ENCODE measurements around the gene PERCC1.

PERCC1 gene

DNA sequence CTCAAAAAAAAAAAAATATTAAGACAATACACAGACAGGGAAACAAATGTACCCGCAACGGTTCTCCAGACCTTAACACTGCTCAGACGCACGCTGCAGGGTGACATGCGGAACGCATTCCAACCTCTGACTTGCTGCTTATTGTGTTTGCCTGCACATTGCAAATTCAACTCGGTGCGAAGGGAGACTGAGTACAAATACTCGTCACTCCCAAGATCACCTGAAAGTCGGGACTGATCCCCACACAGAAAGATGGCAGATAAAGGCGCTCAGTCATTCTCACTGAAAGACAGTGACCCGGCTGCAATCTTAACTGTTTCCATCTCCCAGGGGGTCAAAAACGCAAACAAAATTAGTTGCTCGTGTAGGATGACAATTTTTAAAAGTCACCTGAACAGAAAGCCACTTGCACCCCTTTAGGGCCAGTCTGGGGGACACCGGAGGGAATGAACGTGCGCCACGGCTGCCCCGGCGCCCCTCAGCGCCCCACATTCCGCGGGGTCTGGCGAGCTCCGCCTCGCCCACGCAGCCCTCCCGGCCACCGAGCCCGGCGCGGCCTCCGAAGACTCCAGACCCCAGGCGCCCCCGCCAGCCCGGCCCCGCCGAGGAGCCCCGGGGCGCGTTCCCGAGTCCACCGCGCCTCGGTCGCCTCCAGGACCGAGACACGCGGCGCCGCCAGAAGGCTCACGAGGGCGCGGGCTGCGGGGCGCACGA lies 43.4 kb downstream of the PERCC1 start:
- Histone ChIP-seq H3K23ac (ENCODE audit: low read length) (no peak overlapping the region), H3K79me1 (ENCODE audit: low read length) (peaks cover 10% of the 10 kb centered on the region), H3K4ac (ENCODE audit: low read depth, low read length) (peak overlapping the region; percentile 65), H3K27ac (ENCODE audit: low read depth, low read length) (no peak overlapping the region), H3K36me3 (ENCODE audit: control insufficient read depth in 1 of 2, insufficient read depth in 2 of 2, low read length in 2 of 2) (no peaks in the 10 kb centered on the region), H3K18ac (ENCODE audit: low read length) (peak overlapping the region; percentile 94), H2BK5ac (ENCODE audit: low read depth, low read length, poor library complexity) (peak overlapping the region; percentile 65), H3K4me2 (ENCODE audit: low read length) (peak overlapping the region; percentile 99), H4K8ac (ENCODE audit: low read depth, low read length) (peak overlapping the region; percentile 99), H2BK12ac (ENCODE audit: low read length) (no peak overlapping the region), H3K79me2 (ENCODE audit: control insufficient read depth, insufficient read depth, low read length, poor library complexity) (peaks cover 8% of the 10 kb centered on the region), H2AK5ac (ENCODE audit: low read length) (peak overlapping the region; percentile 57), H3K14ac (ENCODE audit: low read length) (peak overlapping the region; percentile 86), H3K4me1 (ENCODE audit: control insufficient read depth in 1 of 2, insufficient read depth in 2 of 2, low read length in 2 of 2) (peaks cover 25 to 29% of the 10 kb centered on the region in 2 experiments), H2AFZ (ENCODE audit: insufficient read depth, low read length, poor library complexity) (peak overlapping the region; percentile 84), H3K9me3 (ENCODE audit: insufficient read depth, low read depth, low read length) (peaks cover 5% of the 10 kb centered on the region), H3K27me3 (ENCODE audit: insufficient read depth, low read length) (no peaks in the 10 kb centered on the region), H3K9ac (ENCODE audit: low read length) (peak overlapping the region; percentile 93), H2BK120ac (ENCODE audit: insufficient read depth, low read length, poor library complexity) (peak overlapping the region; percentile 81), H4K91ac (ENCODE audit: low read depth, low read length) (peak overlapping the region; percentile 97), H3K4me3 (ENCODE audit: low read depth, low read length) (peak overlapping the region; percentile 99), H4K12ac (ENCODE audit: low read depth, low read length) (peak overlapping the region; percentile 92)
- no CpG with 5 or more reads among the region's 57 CpGs for WGBS (ENCODE audit: extremely low coverage, insufficient coverage, insufficient read length)
- peak in 1 of 2 donors; percentile 64 for DNase-seq

DNA sequence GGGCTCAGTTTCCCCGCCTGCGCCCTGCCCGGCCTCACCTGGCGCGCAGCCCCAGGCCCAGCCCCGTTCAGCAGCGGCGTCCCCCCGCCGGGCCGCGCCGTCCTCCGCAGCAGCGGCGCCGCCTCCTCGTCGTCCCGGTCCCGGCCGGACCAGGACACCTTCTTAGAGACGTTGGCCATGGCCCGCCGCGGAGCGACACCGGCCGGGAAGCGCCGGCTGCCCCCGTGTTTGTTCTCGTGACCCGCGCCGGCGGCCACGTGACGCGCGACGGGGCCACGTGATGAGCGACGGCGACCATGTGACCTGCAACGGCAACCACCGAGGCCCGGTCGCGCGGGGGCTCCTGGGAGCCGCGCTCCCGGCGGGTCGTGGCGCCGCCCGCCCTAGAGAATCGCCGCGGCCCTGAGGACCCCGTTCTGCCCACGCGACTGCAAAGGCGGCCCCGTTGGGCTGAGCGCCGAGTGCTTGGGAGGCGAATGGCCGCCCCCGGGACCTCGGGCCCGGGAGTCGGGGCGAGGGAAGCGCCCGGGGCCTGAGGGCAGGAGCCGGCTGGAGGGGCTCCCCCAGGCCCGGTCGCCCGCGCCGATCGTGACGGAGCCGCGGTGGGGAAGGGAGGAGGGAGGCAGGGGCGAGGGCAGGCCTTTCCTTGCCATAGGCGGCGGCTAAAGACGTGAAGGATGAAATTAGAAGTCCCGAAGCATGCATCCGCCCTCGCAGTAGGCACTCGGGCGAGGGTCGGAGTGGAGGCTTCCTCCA lies 44.1 kb downstream of the PERCC1 start, which contains the start of gene CLCN7:
TSS of gene CLCN7 (minus strand) at position 233 of the 756 bp plus-strand sequence. CDS start at position 179, 54 bp downstream.
- WGBS (ENCODE audit: extremely low coverage, insufficient coverage, insufficient read length), result no CpG with 5 or more reads among the region's 99 CpGs
- Histone ChIP-seq H3K14ac (ENCODE audit: low read length) (peak within 1 kb of the TSS; percentile 96), H2BK5ac (ENCODE audit: low read depth, low read length, poor library complexity) (peak within 1 kb of the TSS; percentile 70), H3K9ac (ENCODE audit: low read length) (peak within 1 kb of the TSS; percentile 94), H3K9me3 (ENCODE audit: insufficient read depth, low read depth, low read length) (peaks cover 5% of the 10 kb centered on the region), H3K4me2 (ENCODE audit: low read length) (peak within 1 kb of the TSS; percentile 99), H3K79me1 (ENCODE audit: low read length) (peaks cover 10% of the 10 kb centered on the region), H2AK5ac (ENCODE audit: low read length) (peak within 1 kb of the TSS; percentile 57), H3K79me2 (ENCODE audit: control insufficient read depth, insufficient read depth, low read length, poor library complexity) (peaks cover 8% of the 10 kb centered on the region), H3K27ac (ENCODE audit: low read depth, low read length) (peak within 1 kb of the TSS; percentile 54), H3K36me3 (ENCODE audit: control insufficient read depth in 1 of 2, insufficient read depth in 2 of 2, low read length in 2 of 2) (no peaks in the 10 kb centered on the region), H2BK12ac (ENCODE audit: low read length) (no peak within 1 kb of the TSS), H3K4ac (ENCODE audit: low read depth, low read length) (peak within 1 kb of the TSS; percentile 71), H3K18ac (ENCODE audit: low read length) (peak within 1 kb of the TSS; percentile 94), H2AFZ (ENCODE audit: insufficient read depth, low read length, poor library complexity) (peak within 1 kb of the TSS; percentile 84), H3K27me3 (ENCODE audit: insufficient read depth, low read length) (no peaks in the 10 kb centered on the region), H4K12ac (ENCODE audit: low read depth, low read length) (peak within 1 kb of the TSS; percentile 92), H3K23ac (ENCODE audit: low read length) (no peak within 1 kb of the TSS), H3K4me3 (ENCODE audit: low read depth, low read length) (peak within 1 kb of the TSS; percentile 99), H4K91ac (ENCODE audit: low read depth, low read length) (peak within 1 kb of the TSS; percentile 97), H2BK120ac (ENCODE audit: insufficient read depth, low read length, poor library complexity) (peak within 1 kb of the TSS; percentile 81), H3K4me1 (ENCODE audit: control insufficient read depth in 1 of 2, insufficient read depth in 2 of 2, low read length in 2 of 2) (peaks cover 25 to 29% of the 10 kb centered on the region in 2 experiments), H4K8ac (ENCODE audit: low read depth, low read length) (peak within 1 kb of the TSS; percentile 99)
- DNase-seq, result peak; percentile 56 to 79

- Histone ChIP-seq H3K36me3 (ENCODE audit: control insufficient read depth in 1 of 2, insufficient read depth in 2 of 2, low read length in 2 of 2) (no peaks in the 10 kb centered on the region), H3K9me3 (ENCODE audit: insufficient read depth, low read depth, low read length) (peaks cover 5% of the 10 kb centered on the region), H3K79me2 (ENCODE audit: control insufficient read depth, insufficient read depth, low read length, poor library complexity) (peaks cover 8% of the 10 kb centered on the region), H3K23ac (ENCODE audit: low read length) (no peak overlapping the region), H3K79me1 (ENCODE audit: low read length) (peaks cover 10% of the 10 kb centered on the region), H3K4ac (ENCODE audit: low read depth, low read length) (peak overlapping the region; percentile 71), H3K9ac (ENCODE audit: low read length) (peak overlapping the region; percentile 94), H2AK5ac (ENCODE audit: low read length) (peak overlapping the region; percentile 45), H2BK12ac (ENCODE audit: low read length) (no peak overlapping the region), H3K27ac (ENCODE audit: low read depth, low read length) (no peak overlapping the region), H2AFZ (ENCODE audit: insufficient read depth, low read length, poor library complexity) (peak overlapping the region; percentile 84), H3K4me2 (ENCODE audit: low read length) (peak overlapping the region; percentile 99), H3K14ac (ENCODE audit: low read length) (peak overlapping the region; percentile 96), H4K12ac (ENCODE audit: low read depth, low read length) (peak overlapping the region; percentile 90), H3K4me3 (ENCODE audit: low read depth, low read length) (peak overlapping the region; percentile 99), H4K8ac (ENCODE audit: low read depth, low read length) (peak overlapping the region; percentile 98), H2BK120ac (ENCODE audit: insufficient read depth, low read length, poor library complexity) (peak overlapping the region; percentile 73), H2BK5ac (ENCODE audit: low read depth, low read length, poor library complexity) (no peak overlapping the region), H3K18ac (ENCODE audit: low read length) (peak overlapping the region; percentile 76), H3K27me3 (ENCODE audit: insufficient read depth, low read length) (no peaks in the 10 kb centered on the region), H4K91ac (ENCODE audit: low read depth, low read length) (peak overlapping the region; percentile 97), H3K4me1 (ENCODE audit: control insufficient read depth in 1 of 2, insufficient read depth in 2 of 2, low read length in 2 of 2) (peaks cover 22 to 24% of the 10 kb centered on the region in 2 experiments)
- no peak for DNase-seq
- no CpG with 5 or more reads among the region's 15 CpGs for WGBS (ENCODE audit: extremely low coverage, insufficient coverage, insufficient read length)
Observed at GRCh38 chr16:1475552-1476114, 44.8 kb downstream of the PERCC1 start.

DNA sequence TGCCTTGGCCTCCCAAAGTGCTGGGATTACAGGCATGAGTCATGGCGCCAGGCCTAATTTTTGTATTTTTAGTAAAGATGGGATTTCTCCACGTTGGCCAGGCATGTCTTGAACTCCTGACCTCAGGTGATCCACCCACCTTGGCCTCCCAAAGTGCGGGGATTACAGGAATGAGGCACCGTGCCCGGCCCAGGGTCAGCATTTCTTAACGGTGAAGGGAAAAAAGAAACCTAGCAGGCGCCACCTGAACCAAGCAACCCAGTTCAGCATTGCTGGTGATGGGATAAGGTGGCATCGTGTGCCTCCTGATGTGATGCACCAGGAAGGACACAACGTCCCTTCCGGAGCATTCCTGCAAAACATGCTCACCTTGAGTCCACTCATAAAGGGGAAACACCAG lies 46.2 kb downstream of the PERCC1 start:
- Histone ChIP-seq H3K27ac (ENCODE audit: low read depth, low read length) (no peak overlapping the region), H2BK5ac (ENCODE audit: low read depth, low read length, poor library complexity) (no peak overlapping the region), H3K18ac (ENCODE audit: low read length) (no peak overlapping the region), H2AFZ (ENCODE audit: insufficient read depth, low read length, poor library complexity) (no peak overlapping the region), H2BK12ac (ENCODE audit: low read length) (no peak overlapping the region), H3K79me1 (ENCODE audit: low read length) (peaks cover 10% of the 10 kb centered on the region), H3K27me3 (ENCODE audit: insufficient read depth, low read length) (no peaks in the 10 kb centered on the region), H3K4me2 (ENCODE audit: low read length) (no peak overlapping the region), H2BK120ac (ENCODE audit: insufficient read depth, low read length, poor library complexity) (no peak overlapping the region), H3K9me3 (ENCODE audit: insufficient read depth, low read depth, low read length) (peaks cover 6% of the 10 kb centered on the region), H3K36me3 (ENCODE audit: control insufficient read depth in 1 of 2, insufficient read depth in 2 of 2, low read length in 2 of 2) (no peaks in the 10 kb centered on the region), H3K14ac (ENCODE audit: low read length) (no peak overlapping the region), H4K91ac (ENCODE audit: low read depth, low read length) (no peak overlapping the region), H3K79me2 (ENCODE audit: control insufficient read depth, insufficient read depth, low read length, poor library complexity) (peaks cover 8% of the 10 kb centered on the region), H3K9ac (ENCODE audit: low read length) (no peak overlapping the region), H3K4me1 (ENCODE audit: control insufficient read depth in 1 of 2, insufficient read depth in 2 of 2, low read length in 2 of 2) (peaks cover 12 to 13% of the 10 kb centered on the region in 2 experiments), H4K12ac (ENCODE audit: low read depth, low read length) (no peak overlapping the region), H3K4ac (ENCODE audit: low read depth, low read length) (no peak overlapping the region), H3K23ac (ENCODE audit: low read length) (no peak overlapping the region), H3K4me3 (ENCODE audit: low read depth, low read length) (no peak overlapping the region), H4K8ac (ENCODE audit: low read depth, low read length) (no peak overlapping the region), H2AK5ac (ENCODE audit: low read length) (no peak overlapping the region)
- no CpG with 5 or more reads among the region's 10 CpGs for WGBS (ENCODE audit: extremely low coverage, insufficient coverage, insufficient read length)
- no peak for DNase-seq

Data from trophoblast cell (in vitro differentiated cells and primary cell).